NCI-H526 treated with DMSO at 0.1 percent for 48 hours (cell line): Measurements from ENCODE around the gene PYGO2.
"Not testable (repeated sequence)": the region's sequence is repeated elsewhere in the genome, so short reads cannot be mapped to it uniquely, and the experiment has no call there.

Source experiments
- DNase-seq: peaks from one replicate; lab custom pipeline; 2025; lab: John Stamatoyannopoulos, UW

PYGO2 gene

DNA sequence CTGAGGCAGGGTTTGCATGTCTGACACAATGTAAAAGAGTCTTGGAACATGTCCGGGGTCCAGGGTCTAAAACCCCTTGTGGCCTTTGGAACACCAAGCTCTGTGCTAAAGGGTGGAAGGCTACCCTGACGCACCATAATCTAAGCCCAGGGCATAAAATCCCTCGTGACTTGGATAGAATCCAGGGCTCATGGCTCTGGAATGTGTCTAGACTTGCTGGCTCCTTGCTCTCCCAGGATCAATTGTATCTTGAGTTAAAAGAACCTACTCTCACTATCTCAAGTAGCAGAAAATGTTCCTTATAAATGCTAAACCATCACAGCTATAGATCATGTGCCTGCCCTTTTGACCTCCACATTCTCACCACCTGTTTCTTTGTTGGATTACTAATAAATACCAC, 53.5 kb downstream of the PYGO2 start:
- DNase-seq, result not testable (repeated sequence)
